ENCODE results near the gene IMMT. TPM values are rescaled to one million over a fixed set of nuclear protein-coding genes. Genes with fewer than 3 reads are reported as not detected.

The IMMT gene
- total and polyA plus RNA-seq, 9 of the 15 experiments (the other 6 are each of a cell fraction or from before 2014, with no cell fraction given), result 119 to 294 (median 140) TPM

DNA sequence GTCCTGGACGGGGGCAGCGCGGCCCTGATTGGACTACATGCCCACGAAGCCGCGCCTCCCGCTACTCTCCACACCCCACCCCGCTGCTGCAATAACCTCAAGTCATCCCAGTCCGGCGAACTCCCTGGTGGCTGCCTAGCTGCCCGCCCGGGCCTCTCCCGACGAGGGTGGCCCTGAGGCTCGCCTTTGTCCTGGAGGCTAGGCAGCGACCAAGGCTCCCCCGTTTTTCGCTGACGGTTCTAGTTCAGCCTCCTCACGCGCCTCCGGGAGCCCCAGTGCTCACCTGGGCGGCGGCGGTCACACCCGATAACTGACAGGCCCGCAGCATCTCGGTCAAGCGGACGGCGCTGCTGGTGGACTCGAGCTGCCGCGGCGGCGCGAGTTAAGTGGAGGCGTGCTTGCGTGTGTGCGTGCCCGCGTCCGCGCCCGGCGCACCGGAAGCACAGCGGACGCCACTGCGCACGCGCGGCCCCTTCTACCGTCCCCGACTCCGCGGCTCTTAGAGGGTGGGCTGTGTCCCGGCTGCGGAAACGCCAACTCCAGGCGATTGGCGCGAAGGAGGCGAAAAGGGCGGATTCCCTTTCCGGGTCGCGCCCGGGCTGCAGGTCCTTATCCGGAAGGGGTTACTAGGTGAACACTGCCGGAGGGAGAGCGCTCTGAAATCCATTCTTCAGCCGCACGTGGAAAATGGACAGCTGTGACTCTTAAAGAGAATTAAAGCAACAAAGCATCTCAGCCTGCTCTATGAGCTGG is at the start of gene IMMT (continued):
- TF ChIP-seq ILK (tag; IDR thresholded peaks at IDR 0.05; ENCODE audit: borderline replicate concordance, low read depth), result no peak
- no peak for TF ChIP-seq SIRT6 (IDR thresholded peaks at IDR 0.05; ENCODE audit: low read depth, low read length)
- TF ChIP-seq ZNF561 (CRISPR knock-in tag; conservative IDR thresholded peaks at IDR 0.05), result no peak
- no peak; the same call in 1 of the 2 replicates for TF ChIP-seq RB1 (IDR thresholded peaks at IDR 0.05; ENCODE audit: low read depth)
- TF ChIP-seq MBD1 (CRISPR knock-in tag; IDR thresholded peaks at IDR 0.05), result no peak
- TF ChIP-seq, protein P1, sequence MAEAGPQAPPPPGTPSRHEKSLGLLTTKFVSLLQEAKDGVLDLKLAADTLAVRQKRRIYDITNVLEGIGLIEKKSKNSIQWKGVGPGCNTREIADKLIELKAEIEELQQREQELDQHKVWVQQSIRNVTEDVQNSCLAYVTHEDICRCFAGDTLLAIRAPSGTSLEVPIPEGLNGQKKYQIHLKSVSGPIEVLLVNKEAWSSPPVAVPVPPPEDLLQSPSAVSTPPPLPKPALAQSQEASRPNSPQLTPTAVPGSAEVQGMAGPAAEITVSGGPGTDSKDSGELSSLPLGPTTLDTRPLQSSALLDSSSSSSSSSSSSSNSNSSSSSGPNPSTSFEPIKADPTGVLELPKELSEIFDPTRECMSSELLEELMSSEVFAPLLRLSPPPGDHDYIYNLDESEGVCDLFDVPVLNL (CRISPR knock-in tag; IDR thresholded peaks at IDR 0.05; ENCODE audit: low read depth), result no peak
- peak; percentile 70; the same call in 1 of the 2 replicates for TF ChIP-seq THRB (CRISPR knock-in tag; conservative IDR thresholded peaks at IDR 0.05)
- peak; percentile 56; the same call in 1 of the 2 replicates for TF ChIP-seq ZNF263 (CRISPR knock-in tag; IDR thresholded peaks at IDR 0.05; ENCODE audit: borderline replicate concordance)
- TF ChIP-seq, protein P2, sequence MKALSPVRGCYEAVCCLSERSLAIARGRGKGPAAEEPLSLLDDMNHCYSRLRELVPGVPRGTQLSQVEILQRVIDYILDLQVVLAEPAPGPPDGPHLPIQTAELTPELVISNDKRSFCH (CRISPR knock-in tag; IDR thresholded peaks at IDR 0.05), result no peak
- TF ChIP-seq, protein P2 (tag; IDR thresholded peaks at IDR 0.05), result peak; percentile 25; the same call in 1 of the 2 replicates
- peak; percentile 85; the same call in 1 of the 2 replicates for TF ChIP-seq ZBTB1 (CRISPR knock-in tag; IDR thresholded peaks at IDR 0.05; ENCODE audit: borderline replicate concordance, low read depth)
- peak; percentile 43; the same call in 1 of the 2 replicates for TF ChIP-seq TCF3 (CRISPR knock-in tag; IDR thresholded peaks at IDR 0.05)
- no peak for TF ChIP-seq ZZZ3 (IDR thresholded peaks at IDR 0.05)
- no peak for TF ChIP-seq ZNF780A (CRISPR knock-in tag; IDR thresholded peaks at IDR 0.05)
- TF ChIP-seq NFRKB (IDR thresholded peaks at IDR 0.05; ENCODE audit: low read depth), result peak; percentile 45; the same call in 1 of the 2 replicates
- TF ChIP-seq KHSRP (IDR thresholded peaks at IDR 0.05), result no peak
- peak; percentile 97 for TF ChIP-seq POLR2H (tag; IDR thresholded peaks at IDR 0.05; ENCODE audit: low read depth)
- TF ChIP-seq, protein P3, sequence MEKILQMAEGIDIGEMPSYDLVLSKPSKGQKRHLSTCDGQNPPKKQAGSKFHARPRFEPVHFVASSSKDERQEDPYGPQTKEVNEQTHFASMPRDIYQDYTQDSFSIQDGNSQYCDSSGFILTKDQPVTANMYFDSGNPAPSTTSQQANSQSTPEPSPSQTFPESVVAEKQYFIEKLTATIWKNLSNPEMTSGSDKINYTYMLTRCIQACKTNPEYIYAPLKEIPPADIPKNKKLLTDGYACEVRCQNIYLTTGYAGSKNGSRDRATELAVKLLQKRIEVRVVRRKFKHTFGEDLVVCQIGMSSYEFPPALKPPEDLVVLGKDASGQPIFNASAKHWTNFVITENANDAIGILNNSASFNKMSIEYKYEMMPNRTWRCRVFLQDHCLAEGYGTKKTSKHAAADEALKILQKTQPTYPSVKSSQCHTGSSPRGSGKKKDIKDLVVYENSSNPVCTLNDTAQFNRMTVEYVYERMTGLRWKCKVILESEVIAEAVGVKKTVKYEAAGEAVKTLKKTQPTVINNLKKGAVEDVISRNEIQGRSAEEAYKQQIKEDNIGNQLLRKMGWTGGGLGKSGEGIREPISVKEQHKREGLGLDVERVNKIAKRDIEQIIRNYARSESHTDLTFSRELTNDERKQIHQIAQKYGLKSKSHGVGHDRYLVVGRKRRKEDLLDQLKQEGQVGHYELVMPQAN (IDR thresholded peaks at IDR 0.05; ENCODE audit: borderline replicate concordance), result 0 out of 2 replicates have a peak, but pooled peaks have one; percentile 82
- no peak for TF ChIP-seq HMG20A (CRISPR knock-in tag; conservative IDR thresholded peaks at IDR 0.05)
- TF ChIP-seq MEF2A (IDR thresholded peaks at IDR 0.05; ENCODE audit: control insufficient read depth, low read depth, low read length), result no peak
- no peak for TF ChIP-seq ZNF253 (CRISPR knock-in tag; conservative IDR thresholded peaks at IDR 0.05)

All from K562 (cell line).